Measurements from ENCODE around the gene APC. TPM values are rescaled to one million over a fixed set of nuclear protein-coding genes. Genes with fewer than 3 reads are reported as not detected.

Gene APC
- total and polyA plus RNA-seq, 2 donors (not counting 3 experiments of a cell fraction or from before 2014, with no cell fraction given) = 11.2 to 39.6 TPM

- Histone ChIP-seq H3K79me2 (ENCODE audit: control insufficient read depth, insufficient read depth, low read length) (no peaks in the 10 kb centered on the region), H3K9me1 (replicated peaks; ENCODE audit: control insufficient read depth, extremely low read depth, insufficient read depth, low read length) (no peaks in the 10 kb centered on the region), H3K27ac (ENCODE audit: insufficient read depth, low read depth, low read length) (no peak overlapping the region), H4K20me1 (replicated peaks; ENCODE audit: control insufficient read depth, extremely low read depth, insufficient read depth, low read length) (no peaks in the 10 kb centered on the region), H2AFZ (ENCODE audit: low read depth, low read length) (peak overlapping the region; percentile 49), H3K4me2 (ENCODE audit: insufficient read depth, low read length) (peak overlapping the region; percentile 79), H3K4me1 (ENCODE audit: control insufficient read depth, extremely low read depth, insufficient read depth, low read length) (no peaks in the 10 kb centered on the region), H3K9me3 (replicated peaks; ENCODE audit: control insufficient read depth, insufficient read depth, low read length) (no peaks in the 10 kb centered on the region), H3K9ac (replicated peaks; ENCODE audit: extremely low read depth, insufficient read depth, low read length) (peak overlapping the region; percentile 27), H3K27me3 (ENCODE audit: control insufficient read depth in 2 of 2, insufficient read depth in 2 of 2, low read length in 2 of 2) (no peaks in the 10 kb centered on the region), H3K36me3 (ENCODE audit: control insufficient read depth in 2 of 2, extremely low read depth in 1 of 2, insufficient read depth in 2 of 2, low read length in 2 of 2) (no peaks in the 10 kb centered on the region), H3K4me3 (replicated peaks in 1 of 3; ENCODE audit: insufficient read depth in 1 of 3, low read depth in 1 of 3, low read length in 3 of 3) (no peak overlapping the region)
- ChIA-PET CTCF (interaction anchor here (0.6 to 1.5 kb wide), 67 partner anchors 8 to 1093 kb away, joined by 3 to 50 read pairs (median 4); partner anchors contain the start of genes REEP5 and SRP19), POLR2A (interaction anchor here (1.3 kb wide), 1 partner anchor 12 kb away, joined by 3 read pairs; the partner anchor contains the start of gene SRP19)
- BruUV-seq (replicated peaks) = no TSS peak
- DNase-seq (ENCODE audit: low read depth, low spot score) = peak; percentile 68
- TF ChIP-seq GATA2 (IDR thresholded peaks at IDR 0.05; ENCODE audit: insufficient read depth, insufficient read length, low read depth, low read length) (no peak), POLR2A (IDR thresholded peaks at IDR 0.05; ENCODE audit: low read depth, low read length) (no peak), JUN (IDR thresholded peaks at IDR 0.05; ENCODE audit: borderline replicate concordance, insufficient read depth, insufficient read length, low read depth) (no peak), EZH2 (IDR thresholded peaks at IDR 0.05; ENCODE audit: borderline replicate concordance, low read depth, low read length, severe bottlenecking) (no peak), CTCF (IDR thresholded peaks at IDR 0.05; ENCODE audit: extremely low read depth in 1 of 2, insufficient read depth in 1 of 2, low read depth in 1 of 2, low read length in 2 of 2) (peak; percentile 52 to 69), MAX (IDR thresholded peaks at IDR 0.05; ENCODE audit: insufficient read depth, insufficient read length) (no peak), POLR2AphosphoS5 (IDR thresholded peaks at IDR 0.05; ENCODE audit: insufficient read depth, low read depth, low read length) (no peak), FOS (IDR thresholded peaks at IDR 0.05; ENCODE audit: borderline replicate concordance, insufficient read depth, low read length) (no peak), MYC (IDR thresholded peaks at IDR 0.05; ENCODE audit: low read depth, low read length) (no peak)
- dilution Hi-C loops (cut with MboI; ENCODE audit: extremely low pct_ligation_motif_present, low sequenced_read_pairs) = no loop called here
- intact Hi-C loops (cut with micrococcal nuclease) = loop anchor here (1.0 kb wide), 2 partner anchors 157 to 297 kb away; no protein-coding TSS in a partner anchor
- peak; percentile 66 for FAIRE-seq
These were observed 110.6 kb downstream of the APC start for GRCh38 chr5:112848116-112848811.

Measured in endothelial cell of umbilical vein (primary cell).